HL-60 (cell line): ENCODE data around the gene C12orf60.

Experiments
- DNase-seq, 2 experiments: peaks; one replicate each; pipeline ENCODE4 v3.0.0-alpha.2; 2010 to 2020; ENCODE audit warnings: low read depth in 1 of 2, low spot score in 1 of 2
- H3K27ac ChIP-seq: fragments of 250-450 bp; sonication (Bioruptor Pico); replicated peaks from 2 replicates; pipeline ENCODE4 v1.5.1; 2020; ENCODE audit warnings: mild to moderate bottlenecking, moderate library complexity
- H3K27me3 ChIP-seq: fragments of 250-450 bp; sonication (Bioruptor Pico); 2 replicates; pipeline ENCODE4 v1.5.1; 2021; ENCODE audit warnings: mild to moderate bottlenecking, moderate library complexity; ENCODE audit not compliant: insufficient read depth, poor library complexity, severe bottlenecking
- H3K4me3 ChIP-seq: replicated peaks from 2 replicates; pipeline ENCODE4 v1.5.1; 2011; ENCODE audit warnings: mild to moderate bottlenecking, control low read depth, low read length; ENCODE audit not compliant: insufficient read depth
- CTCF ChIP-seq: IDR thresholded peaks from one replicate; pipeline ENCODE4 v1.5.1; 2011; ENCODE audit warnings: low read length, control low read depth, inconsistent platforms; ENCODE audit not compliant: insufficient read depth
- GABPA ChIP-seq: IDR thresholded peaks from 2 replicates; pipeline ENCODE4 v1.6.1; 2012; ENCODE audit warnings: low read depth
- POLR2AphosphoS5 ChIP-seq: IDR thresholded peaks from 2 replicates; pipeline ENCODE4 v1.6.1; 2012; ENCODE audit warnings: low read depth
- SPI1 ChIP-seq: IDR thresholded peaks from 2 replicates; pipeline ENCODE4 v1.6.1; 2012; ENCODE audit warnings: low read depth, mild to moderate bottlenecking, borderline replicate concordance
- TF ChIP-seq, protein P1 (sequence below): IDR thresholded peaks from 2 replicates; pipeline ENCODE4 v1.6.1; 2012; ENCODE audit warnings: low read depth; ENCODE audit not compliant: insufficient replicate concordance

C12orf60 gene

GRCh38 chr12:14836336-14837210 is 33.1 kb downstream of the C12orf60 start:
- no peak overlapping the region for H3K4me3 ChIP-seq
- peaks cover 5% of the 10 kb centered on the region for H3K27me3 ChIP-seq
- TF ChIP-seq POLR2AphosphoS5: no peak
- no peak for TF ChIP-seq GABPA
- TF ChIP-seq, protein P1, sequence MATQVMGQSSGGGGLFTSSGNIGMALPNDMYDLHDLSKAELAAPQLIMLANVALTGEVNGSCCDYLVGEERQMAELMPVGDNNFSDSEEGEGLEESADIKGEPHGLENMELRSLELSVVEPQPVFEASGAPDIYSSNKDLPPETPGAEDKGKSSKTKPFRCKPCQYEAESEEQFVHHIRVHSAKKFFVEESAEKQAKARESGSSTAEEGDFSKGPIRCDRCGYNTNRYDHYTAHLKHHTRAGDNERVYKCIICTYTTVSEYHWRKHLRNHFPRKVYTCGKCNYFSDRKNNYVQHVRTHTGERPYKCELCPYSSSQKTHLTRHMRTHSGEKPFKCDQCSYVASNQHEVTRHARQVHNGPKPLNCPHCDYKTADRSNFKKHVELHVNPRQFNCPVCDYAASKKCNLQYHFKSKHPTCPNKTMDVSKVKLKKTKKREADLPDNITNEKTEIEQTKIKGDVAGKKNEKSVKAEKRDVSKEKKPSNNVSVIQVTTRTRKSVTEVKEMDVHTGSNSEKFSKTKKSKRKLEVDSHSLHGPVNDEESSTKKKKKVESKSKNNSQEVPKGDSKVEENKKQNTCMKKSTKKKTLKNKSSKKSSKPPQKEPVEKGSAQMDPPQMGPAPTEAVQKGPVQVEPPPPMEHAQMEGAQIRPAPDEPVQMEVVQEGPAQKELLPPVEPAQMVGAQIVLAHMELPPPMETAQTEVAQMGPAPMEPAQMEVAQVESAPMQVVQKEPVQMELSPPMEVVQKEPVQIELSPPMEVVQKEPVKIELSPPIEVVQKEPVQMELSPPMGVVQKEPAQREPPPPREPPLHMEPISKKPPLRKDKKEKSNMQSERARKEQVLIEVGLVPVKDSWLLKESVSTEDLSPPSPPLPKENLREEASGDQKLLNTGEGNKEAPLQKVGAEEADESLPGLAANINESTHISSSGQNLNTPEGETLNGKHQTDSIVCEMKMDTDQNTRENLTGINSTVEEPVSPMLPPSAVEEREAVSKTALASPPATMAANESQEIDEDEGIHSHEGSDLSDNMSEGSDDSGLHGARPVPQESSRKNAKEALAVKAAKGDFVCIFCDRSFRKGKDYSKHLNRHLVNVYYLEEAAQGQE: no peak
- TF ChIP-seq SPI1: no peak
- DNase-seq: no peak
- no peak overlapping the region for H3K27ac ChIP-seq

DNA sequence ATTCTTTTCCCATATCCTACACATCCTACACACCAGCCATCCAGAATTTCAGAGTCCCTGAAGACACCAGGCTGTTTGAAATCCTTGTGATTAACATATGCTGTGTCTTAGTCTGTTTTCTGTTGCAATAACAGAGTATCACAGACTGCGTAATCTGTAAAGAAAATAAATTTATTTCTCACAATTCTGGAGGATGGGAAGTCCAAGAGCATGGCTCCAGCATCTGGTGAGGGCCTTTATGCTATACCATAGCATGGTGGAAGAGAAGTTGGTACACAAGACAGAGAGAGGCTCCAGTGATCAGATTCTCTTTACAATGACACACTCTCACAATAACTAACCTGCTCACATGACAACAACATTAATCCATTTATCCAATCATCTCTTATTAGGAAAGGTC is 35.8 kb downstream of the C12orf60 start:
- Histone ChIP-seq H3K27ac (no peak overlapping the region), H3K4me3 (no peak overlapping the region), H3K27me3 (no peaks in the 10 kb centered on the region)
- TF ChIP-seq, protein P1: no peak
- DNase-seq: no peak

- no peaks in the 10 kb centered on the region for H3K27me3 ChIP-seq
- no peak for TF ChIP-seq CTCF
- TF ChIP-seq, protein P1: no peak
- TF ChIP-seq POLR2AphosphoS5: no peak
- no peak for TF ChIP-seq GABPA
- no peak for TF ChIP-seq SPI1
- no peak overlapping the region for H3K4me3 ChIP-seq
- DNase-seq: no peak
- no peak overlapping the region for H3K27ac ChIP-seq
Observed at GRCh38 chr12:14840616-14841015, 37.1 kb downstream of the C12orf60 start.

GRCh38 chr12:14841761-14842160 is 38.3 kb downstream of the C12orf60 start:
- H3K27me3 ChIP-seq: no peaks in the 10 kb centered on the region
- no peak overlapping the region for H3K27ac ChIP-seq
- no peak overlapping the region for H3K4me3 ChIP-seq
- TF ChIP-seq GABPA (no peak), POLR2AphosphoS5 (no peak), CTCF (no peak), SPI1 (no peak)
- TF ChIP-seq, protein P1: no peak
- DNase-seq: no peak
